Activated CD4-positive, alpha-beta T cell treated with anti-CD3 and anti-CD28 coated beads, Interleukin-2, Interleukin-6, amounts not matched to agents 100 ng/mL and 50 ng/mL, durations not matched to agents 16 hours and 8 hours (primary cell): Measurements from ENCODE around the gene CLN6.
"Not testable (repeated sequence)": the region's sequence is repeated elsewhere in the genome, so short reads cannot be mapped to it uniquely, and the experiment has no call there.

Experiments used
- DNase-seq: peaks from one replicate; pipeline ENCODE4 v3.0.0-alpha.2; 2020

Gene CLN6

DNA sequence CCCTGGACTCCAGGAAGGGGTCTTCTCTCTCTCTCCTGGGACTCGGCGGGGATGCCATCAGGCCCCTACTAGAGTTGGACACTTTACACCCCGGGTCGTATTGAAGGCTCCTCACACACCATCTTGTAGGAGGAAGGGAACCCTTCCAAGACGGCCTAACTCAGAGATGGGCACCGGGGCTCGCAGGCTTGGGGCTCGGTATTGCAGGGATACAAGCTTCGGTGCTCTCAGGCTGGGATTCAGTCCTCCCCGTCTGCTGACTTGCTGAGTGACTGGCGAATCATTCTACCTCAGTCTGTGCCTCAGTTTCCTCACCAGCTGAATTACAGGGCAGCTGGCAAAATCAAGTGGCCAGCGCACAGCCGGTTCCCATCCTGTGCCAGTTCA is 24.0 kb downstream of the CLN6 start:
- DNase-seq: no peak

DNA sequence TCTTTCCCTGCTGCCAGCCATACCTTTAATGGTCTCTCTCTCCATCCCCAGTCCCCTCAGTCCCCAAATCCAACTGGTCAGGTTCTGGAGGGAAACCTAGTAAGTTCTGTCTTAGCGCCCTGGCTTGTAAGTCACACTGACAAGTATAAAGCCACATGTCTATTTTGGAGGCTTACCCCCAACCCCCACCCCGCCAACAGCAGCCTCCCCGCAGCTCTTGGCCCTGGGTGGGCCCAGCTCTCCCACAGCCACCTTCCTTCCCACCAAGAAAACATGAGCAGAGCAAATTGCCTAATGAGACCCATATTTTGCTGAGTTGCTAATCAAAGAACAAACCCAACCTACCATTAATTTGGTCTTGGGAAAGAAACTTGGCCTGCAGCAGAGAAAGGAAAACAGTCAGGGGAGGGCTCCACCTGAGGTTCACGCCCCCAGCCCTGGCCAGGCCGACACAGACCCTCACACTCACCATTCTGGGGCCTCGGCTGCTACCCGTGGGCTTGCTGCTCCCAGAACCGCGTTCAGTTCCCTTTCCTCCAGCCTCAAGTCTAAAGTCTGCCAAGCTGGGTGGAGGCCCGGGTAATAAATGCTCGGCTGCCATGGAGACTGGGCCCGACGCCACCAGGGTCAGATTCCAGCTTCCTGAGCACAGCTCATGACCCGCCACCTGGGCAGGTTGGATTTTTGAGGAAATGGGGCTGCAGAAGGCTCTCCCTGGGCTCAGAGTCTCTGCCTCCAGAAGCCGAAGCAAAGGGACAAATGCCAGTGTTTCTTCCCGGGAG is 24.6 kb downstream of the CLN6 start, which contains the start of gene CALML4:
Gene CALML4 (minus strand): TSS at position 557 of the 782 bp plus-strand sequence. CDS start 85 bp downstream, at position 472.
- no peak for DNase-seq

DNA sequence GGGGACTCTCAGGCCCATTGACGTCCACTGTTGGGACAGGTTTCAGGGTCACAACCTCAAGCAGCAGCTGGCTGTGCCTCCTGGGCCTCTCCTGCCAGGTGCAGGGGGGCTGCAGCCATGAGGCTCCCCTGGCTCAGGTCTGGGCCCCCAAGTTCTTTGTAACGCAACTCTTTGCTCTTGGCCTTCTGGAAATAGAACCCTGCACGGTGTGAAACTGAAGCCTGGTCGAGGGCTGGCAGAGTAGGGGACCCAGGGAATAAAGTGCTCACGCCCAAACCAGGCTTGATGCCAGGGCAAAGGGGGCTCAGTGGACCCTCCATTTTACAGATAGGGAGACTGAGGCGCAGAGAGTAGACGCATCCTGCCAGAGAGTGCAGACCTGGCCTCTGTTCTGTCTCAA is 25.2 kb downstream of the CLN6 start:
- DNase-seq: no peak

- DNase-seq: no peak
These were observed 25.6 kb downstream of the CLN6 start for GRCh38 chr15:68203956-68204355.

- DNase-seq: no peak
These were observed 26.0 kb downstream of the CLN6 start for GRCh38 chr15:68203486-68203885.

GRCh38 chr15:68202994-68203393 is 26.5 kb downstream of the CLN6 start:
- not testable (repeated sequence) for DNase-seq

DNA sequence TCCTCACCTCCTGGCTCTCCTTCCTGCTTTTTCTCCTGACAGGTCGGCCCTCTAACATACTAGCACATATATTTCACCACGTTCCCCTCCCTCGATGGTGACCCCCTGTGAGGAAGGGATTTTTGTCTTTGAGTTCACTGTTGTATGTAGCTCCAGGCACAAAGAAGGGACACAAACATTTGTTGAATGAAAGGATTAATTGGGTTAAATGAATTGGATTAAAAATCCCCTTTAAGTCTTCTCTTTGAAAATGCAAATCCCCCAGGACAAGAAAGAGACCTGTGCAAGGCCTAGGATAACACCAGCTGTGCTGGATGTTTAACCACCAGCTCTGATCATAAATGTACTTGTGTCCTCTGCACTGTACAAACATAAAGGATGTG is 27.7 kb downstream of the CLN6 start:
- DNase-seq: no peak

DNA sequence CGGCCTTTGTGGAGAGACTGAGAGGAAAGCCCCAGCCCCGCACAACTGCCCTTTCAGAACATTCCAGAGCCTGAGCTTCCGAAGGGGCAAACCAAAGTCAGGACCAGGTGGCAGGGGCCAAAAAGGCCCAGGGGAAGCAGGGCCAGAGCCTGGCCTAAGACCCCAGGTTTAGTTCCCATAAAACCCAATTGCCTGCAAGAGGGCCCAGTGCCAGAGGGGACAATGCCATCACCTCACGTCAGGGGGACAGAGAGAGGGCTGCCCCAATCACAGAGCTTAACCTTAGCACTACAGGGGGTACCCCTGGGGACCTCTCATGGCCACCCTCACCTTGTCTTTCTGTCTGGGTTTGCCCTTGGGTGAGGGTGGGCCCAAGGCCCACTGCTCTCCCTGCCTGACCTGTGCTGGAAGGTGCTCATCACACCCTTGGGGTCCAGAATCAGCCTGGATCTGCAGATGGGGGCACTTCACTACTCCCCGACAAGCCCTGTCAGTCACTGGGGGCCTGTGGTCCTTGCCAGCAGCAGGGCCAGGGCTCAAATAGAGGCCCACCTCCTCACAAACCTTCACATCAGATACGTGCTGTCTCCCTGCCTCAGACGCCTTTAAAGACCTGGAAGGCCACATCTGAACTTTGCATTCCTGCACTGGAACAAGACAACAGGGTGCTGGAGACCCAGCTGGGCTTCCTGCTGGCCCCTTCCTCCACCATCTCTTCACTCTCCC is 28.2 kb downstream of the CLN6 start:
- no peak for DNase-seq

- no peak for DNase-seq
These were observed 29.3 kb downstream of the CLN6 start for GRCh38 chr15:68200016-68200861.

GRCh38 chr15:68199340-68199739 is 30.2 kb downstream of the CLN6 start:
- no peak for DNase-seq

DNA sequence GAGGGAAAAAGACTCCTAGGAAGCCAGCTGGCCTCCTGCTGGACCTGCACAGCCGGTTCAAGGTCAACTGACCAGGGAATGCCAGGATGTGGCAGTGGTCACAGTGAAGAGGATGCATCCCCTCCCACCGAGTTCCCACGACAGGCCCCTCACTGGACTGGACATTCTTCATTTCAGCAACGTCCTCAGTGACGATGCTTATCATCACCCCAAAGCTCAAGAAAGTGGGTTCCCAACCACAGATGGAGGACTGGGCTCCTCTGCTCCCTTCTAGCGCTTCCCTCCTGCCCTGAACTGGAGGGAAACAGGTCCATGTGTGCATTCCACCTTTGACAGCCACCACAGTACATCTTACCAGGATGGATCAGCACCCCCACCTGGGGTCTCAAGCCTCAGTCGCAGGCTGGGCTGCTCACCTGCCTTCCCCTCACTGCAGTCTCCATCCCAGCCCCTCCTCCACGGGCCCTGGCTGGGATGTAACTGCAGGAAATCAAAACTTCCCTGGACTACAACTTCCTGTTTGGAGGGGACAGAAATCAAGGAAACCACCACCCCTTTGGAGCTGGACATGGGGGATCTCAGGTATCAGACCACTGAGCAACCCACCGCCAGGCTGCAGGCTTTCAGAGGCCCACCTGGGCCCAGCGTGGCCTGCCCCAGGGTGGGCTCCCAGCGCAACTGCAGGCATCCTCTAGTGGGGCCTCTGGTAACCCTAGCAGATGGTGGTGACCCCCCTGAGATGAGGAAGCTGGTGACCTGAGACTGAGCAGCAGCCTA is 31.7 kb downstream of the CLN6 start:
- no peak for DNase-seq

DNA sequence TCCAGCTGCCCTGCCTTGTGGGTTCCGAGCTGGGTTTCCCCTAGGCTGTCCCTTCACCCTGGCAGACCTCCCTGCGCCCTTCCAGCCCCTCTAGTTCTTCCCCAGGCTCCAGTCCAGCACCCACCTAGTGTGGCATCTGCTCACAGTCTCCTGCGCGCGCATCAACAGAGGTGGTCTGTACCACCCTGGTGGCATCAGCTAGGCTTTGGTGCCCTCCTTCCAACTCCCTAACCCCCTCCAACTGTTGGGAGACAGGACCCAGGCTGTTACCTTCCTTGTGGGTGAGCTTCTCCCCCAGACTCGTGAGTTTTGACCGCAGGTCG is 32.4 kb downstream of the CLN6 start:
- DNase-seq: no peak

GRCh38 chr15:68196445-68197169 is 32.9 kb downstream of the CLN6 start:
- DNase-seq: no peak

GRCh38 chr15:68195336-68196112 is 34.0 kb downstream of the CLN6 start:
- DNase-seq: no peak

DNA sequence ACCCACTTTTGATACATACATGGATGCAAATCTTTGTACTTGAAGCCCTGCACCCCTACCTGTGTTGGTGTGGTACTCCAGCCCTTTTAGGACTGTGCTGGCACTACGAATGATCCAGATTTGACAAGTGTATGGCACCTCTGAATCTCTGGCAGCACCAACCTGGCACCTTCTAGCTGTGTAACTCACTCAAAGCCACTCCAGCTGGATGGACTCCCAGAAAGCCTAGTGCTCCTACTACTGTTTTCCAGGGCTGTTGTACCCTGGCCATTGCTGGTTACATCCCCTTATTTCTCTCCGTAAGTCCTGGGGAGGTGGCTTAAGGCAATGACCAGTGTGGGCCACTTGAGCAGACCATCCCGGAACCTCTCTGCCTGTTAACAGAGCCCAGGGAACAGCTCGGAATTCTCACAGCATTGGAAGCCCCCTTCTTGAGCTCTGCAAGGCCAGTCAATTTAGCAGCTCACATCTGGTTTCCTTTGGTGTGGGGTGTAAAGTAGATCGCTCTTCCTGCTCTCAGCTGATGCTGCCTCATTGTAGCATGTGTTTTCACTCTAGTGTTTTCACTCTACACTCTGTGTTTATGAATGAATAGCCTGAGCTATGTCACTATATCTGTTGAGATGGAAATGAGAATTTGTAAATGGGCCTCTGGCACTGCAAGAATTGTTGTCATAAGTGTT is 36.6 kb downstream of the CLN6 start:
- no peak for DNase-seq

DNA sequence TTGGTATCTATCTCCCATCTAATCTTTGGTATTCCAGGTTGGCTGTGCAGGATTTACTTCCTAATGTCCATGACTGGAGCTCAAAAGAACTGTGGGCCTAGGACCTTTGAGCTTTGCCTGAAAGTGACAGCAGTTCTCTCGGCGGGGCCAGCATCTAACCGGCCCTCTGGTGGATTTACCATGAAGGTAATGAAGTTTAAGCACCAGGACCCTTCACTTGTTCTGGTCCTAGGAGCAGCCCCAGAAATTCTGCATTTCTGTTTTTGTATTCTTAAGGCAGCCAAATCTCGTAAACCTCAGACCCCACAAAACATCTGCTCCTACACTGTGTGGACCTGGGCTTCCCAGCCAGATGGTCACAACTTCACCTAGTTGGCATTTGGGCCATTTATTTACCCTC is 37.4 kb downstream of the CLN6 start:
- no peak for DNase-seq

DNA sequence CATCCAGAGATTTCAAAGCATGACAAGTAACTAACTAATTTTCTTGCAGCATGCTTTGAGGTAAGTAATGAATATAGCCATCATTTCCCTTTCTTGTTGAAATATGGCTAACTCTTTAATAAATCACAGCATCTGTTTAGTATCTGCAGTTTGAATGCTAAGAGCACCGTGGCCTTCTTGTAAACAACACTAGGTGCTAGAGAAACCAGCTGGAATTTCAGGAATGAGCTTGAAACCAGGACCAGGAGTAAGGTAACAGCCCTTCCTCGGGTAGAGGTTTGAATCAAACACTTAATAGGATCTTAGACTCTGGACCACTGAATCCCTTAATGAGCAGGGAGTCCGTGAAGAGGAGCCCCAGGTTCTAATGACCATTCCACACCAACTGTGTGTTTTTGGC is 38.0 kb downstream of the CLN6 start:
- DNase-seq: no peak

- no peak for DNase-seq
These were observed 39.5 kb downstream of the CLN6 start for GRCh38 chr15:68190048-68190447.

DNA sequence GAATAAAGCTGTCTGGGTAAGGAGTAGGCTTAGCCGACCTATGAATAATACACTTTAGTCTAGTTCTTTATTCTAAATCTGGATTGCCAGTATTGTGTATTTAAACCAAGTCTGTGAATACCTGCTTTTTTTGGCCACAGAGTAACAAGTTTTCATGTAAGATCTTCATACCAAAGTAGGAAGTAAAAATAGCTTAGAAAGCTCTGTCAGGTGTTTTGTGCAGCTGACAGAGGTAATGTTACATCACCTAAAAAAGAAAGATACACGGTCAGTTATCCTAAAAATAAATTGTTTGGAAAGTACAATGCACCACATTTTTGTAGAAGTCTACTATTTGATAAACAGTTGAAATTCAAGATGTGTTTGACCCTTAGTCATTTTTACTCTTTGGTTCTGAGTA is 40.9 kb downstream of the CLN6 start:
- no peak for DNase-seq

DNA sequence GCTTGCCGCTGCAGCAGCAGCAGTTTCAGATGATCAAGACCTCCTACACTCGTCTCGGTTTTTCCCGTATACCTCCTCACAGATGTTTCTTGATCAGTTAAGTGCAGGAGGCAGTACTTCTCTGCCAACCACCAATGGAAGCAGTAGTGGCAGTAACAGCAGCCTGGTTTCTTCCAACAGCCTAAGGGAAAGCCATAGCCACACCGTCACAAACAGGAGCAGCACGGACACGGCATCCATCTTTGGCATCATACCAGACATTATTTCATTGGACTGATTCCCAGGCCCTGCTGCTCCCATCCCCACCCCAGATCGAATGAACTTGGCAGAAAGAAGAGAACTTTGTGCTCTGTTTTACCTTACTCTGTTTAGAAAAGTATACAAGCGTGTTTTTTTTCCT is 42.0 kb downstream of the CLN6 start:
- no peak for DNase-seq
